HEK293 (cell line): ENCODE data around the gene LPCAT1.

Source experiments
- CTCF ChIA-PET: fragments of 350-600 bp; formaldehyde crosslinking; extraction: SDS; loops from one replicate; lab custom pipeline; 2021; ENCODE audit warnings: antibody characterized with exemption; lab: Yijun Ruan, JAX
- POLR2A ChIA-PET: fragments of 300-600 bp; formaldehyde crosslinking; extraction: SDS; loops from one replicate; lab custom pipeline; 2020; ENCODE audit warnings: antibody characterized with exemption, inconsistent platforms; lab: Yijun Ruan, JAX
- H3K27ac ChIP-seq: fragments of 200-500 bp; sonication (Bioruptor generic); 2 replicates; pipeline ENCODE4 v1.5.1; 2014; ENCODE audit warnings: low read depth, low read length, control low read depth, inconsistent platforms; ENCODE audit errors: extremely low read depth
- H3K36me3 ChIP-seq, 2 experiments: fragments of 200-500 bp in 1 of 2; sonication (Bioruptor generic) in 1 of 2; 1 replicate in 1 of 2; 2 replicates in 1 of 2; pipeline ENCODE4 v1.5.1; 2014 to 2017; ENCODE audit warnings: inconsistent platforms in 2 of 2, low read length in 2 of 2; ENCODE audit not compliant: control insufficient read depth in 2 of 2, insufficient read depth in 1 of 2
- H3K4me1 ChIP-seq: fragments of 200-500 bp; sonication (Bioruptor generic); 2 replicates; pipeline ENCODE4 v1.5.1; 2014; ENCODE audit warnings: mild to moderate bottlenecking, low read length, inconsistent platforms; ENCODE audit not compliant: control insufficient read depth, insufficient read depth
- H3K4me3 ChIP-seq: 2 replicates; pipeline ENCODE4 v1.5.1; 2011; ENCODE audit warnings: low read depth, mild to moderate bottlenecking, control low read depth, low read length, moderate library complexity
- H3K9me3 ChIP-seq: fragments of 200-500 bp; sonication (Bioruptor generic); 2 replicates; pipeline ENCODE4 v1.5.1; 2014; ENCODE audit warnings: low read depth, low read length, inconsistent platforms; ENCODE audit not compliant: control insufficient read depth, insufficient read depth
- GLIS1 ChIP-seq: fragments of 450-650 bp; formaldehyde crosslinking; IDR thresholded peaks from 2 replicates; pipeline ENCODE4 v1.5.1; 2016; ENCODE audit warnings: missing biosample characterization, missing genetic modification characterization
- HOXC10 ChIP-seq: sonication (generic); formaldehyde crosslinking; IDR thresholded peaks from 2 replicates; pipeline ENCODE4 v1.8.1; 2023; ENCODE audit warnings: mild to moderate bottlenecking, missing genetic modification reagents
- REPIN1 ChIP-seq: fragments of 450-650 bp; formaldehyde crosslinking; IDR thresholded peaks from 2 replicates; pipeline ENCODE4 v1.5.1; 2017; ENCODE audit warnings: missing biosample characterization, missing genetic modification characterization, low read depth
- SP3 ChIP-seq: fragments of 450-650 bp; formaldehyde crosslinking; IDR thresholded peaks from 2 replicates; pipeline ENCODE4 v1.5.1; 2016; ENCODE audit warnings: missing biosample characterization, missing genetic modification characterization
- TCF7L2 ChIP-seq: IDR thresholded peaks from 2 replicates; pipeline ENCODE4 v1.6.1; 2011; ENCODE audit warnings: low read depth, mild to moderate bottlenecking, inconsistent platforms, low read length, moderate library complexity, borderline replicate concordance
- ZBTB1 ChIP-seq: fragments of 450-650 bp; formaldehyde crosslinking; IDR thresholded peaks from 2 replicates; pipeline ENCODE4 v1.5.1; 2016; ENCODE audit warnings: missing biosample characterization, missing genetic modification characterization
- ZBTB8A ChIP-seq: fragments of 450-650 bp; formaldehyde crosslinking; IDR thresholded peaks from 2 replicates; pipeline ENCODE4 v1.5.1; 2016; ENCODE audit warnings: missing biosample characterization, missing genetic modification characterization
- ZNF19 ChIP-seq: fragments of 450-650 bp; formaldehyde crosslinking; IDR thresholded peaks from 2 replicates; pipeline ENCODE4; 2016; ENCODE audit warnings: missing biosample characterization, missing genetic modification characterization, low read depth
- ZNF211 ChIP-seq: fragments of 450-650 bp; formaldehyde crosslinking; IDR thresholded peaks from 2 replicates; pipeline ENCODE4 v1.5.1; 2016; ENCODE audit warnings: low read depth, missing biosample characterization, missing genetic modification characterization
- ZNF239 ChIP-seq: fragments of 450-650 bp; formaldehyde crosslinking; IDR thresholded peaks from 2 replicates; pipeline ENCODE4 v1.5.1; 2016; ENCODE audit warnings: missing biosample characterization, missing genetic modification characterization
- ZNF394 ChIP-seq: fragments of 450-650 bp; formaldehyde crosslinking; IDR thresholded peaks from 2 replicates; pipeline ENCODE4 v1.5.1; 2016; ENCODE audit warnings: missing biosample characterization, missing genetic modification characterization, mild to moderate bottlenecking, moderate library complexity, borderline replicate concordance
- ZNF423 ChIP-seq: fragments of 450-650 bp; formaldehyde crosslinking; IDR thresholded peaks from 2 replicates; pipeline ENCODE4 v1.5.1; 2016; ENCODE audit warnings: missing biosample characterization, missing genetic modification characterization
- ZNF529 ChIP-seq: fragments of 450-650 bp; formaldehyde crosslinking; IDR thresholded peaks from 2 replicates; pipeline ENCODE4 v1.5.1; 2017; ENCODE audit warnings: missing genetic modification characterization, missing biosample characterization; ENCODE audit not compliant: insufficient replicate concordance
- ZNF747 ChIP-seq: fragments of 450-650 bp; formaldehyde crosslinking; IDR thresholded peaks from 2 replicates; pipeline ENCODE4 v1.5.1; 2016; ENCODE audit warnings: missing biosample characterization, missing genetic modification characterization
- ZNF785 ChIP-seq: fragments of 450-650 bp; formaldehyde crosslinking; IDR thresholded peaks from 2 replicates; pipeline ENCODE4 v1.5.1; 2016; ENCODE audit warnings: missing biosample characterization, missing genetic modification characterization
- ZSCAN23 ChIP-seq: fragments of 450-650 bp; formaldehyde crosslinking; IDR thresholded peaks from 2 replicates; pipeline ENCODE4 v1.5.1; 2016; ENCODE audit warnings: missing biosample characterization, missing genetic modification characterization
- TF ChIP-seq, protein P1 (sequence below): fragments of 450-650 bp; formaldehyde crosslinking; IDR thresholded peaks from 2 replicates; pipeline ENCODE4 v1.5.1; 2016; ENCODE audit warnings: missing biosample characterization, missing genetic modification characterization, borderline replicate concordance
- TF ChIP-seq, protein P2 (sequence below): fragments of 450-650 bp; IDR thresholded peaks from 2 replicates; pipeline ENCODE4 v1.5.1; 2018; ENCODE audit warnings: missing biosample characterization, missing genetic modification characterization
- TF ChIP-seq, protein P3 (sequence below): fragments of 450-650 bp; formaldehyde crosslinking; IDR thresholded peaks from 2 replicates; pipeline ENCODE4 v1.5.1; 2016; ENCODE audit warnings: missing biosample characterization, missing genetic modification characterization, borderline replicate concordance

The LPCAT1 gene

DNA sequence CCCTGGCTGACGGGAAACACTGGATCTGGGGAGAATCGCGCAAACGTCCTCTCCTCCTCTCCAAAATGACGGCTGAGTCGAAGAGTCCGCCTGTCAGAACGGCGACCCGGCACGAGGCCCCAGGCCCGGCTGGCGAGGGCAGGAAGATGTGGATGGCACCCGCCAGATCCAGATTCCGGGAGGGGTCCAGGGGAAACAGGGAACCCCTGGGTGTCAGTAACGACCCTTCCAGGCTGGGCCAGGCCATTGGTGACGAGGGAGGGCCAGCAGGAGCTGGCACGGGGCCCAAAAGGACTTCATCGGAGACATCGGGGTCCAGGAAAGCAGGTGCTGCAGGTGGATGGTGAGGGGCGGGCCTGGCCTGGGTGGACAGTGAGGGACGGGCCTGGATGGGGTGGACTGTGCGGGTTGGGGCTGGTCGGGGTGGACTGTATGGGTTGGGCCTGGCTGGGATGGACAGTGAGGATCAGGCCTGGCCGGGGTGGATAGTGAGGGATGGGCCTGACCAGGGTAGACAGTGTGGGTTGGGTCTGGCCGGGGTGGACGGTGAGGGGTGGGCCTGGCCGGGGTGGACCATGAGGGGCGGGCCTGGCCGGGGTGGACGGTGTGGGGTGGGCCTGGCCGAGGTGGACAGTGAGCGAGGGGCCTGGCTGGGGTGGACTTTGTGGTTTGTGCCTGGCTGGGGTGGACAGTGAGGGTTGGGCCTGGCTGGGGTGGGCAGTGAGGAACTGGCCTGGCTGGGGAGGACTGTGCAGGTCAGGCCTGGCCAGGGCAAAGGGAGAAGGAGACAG is 92.5 kb downstream of the LPCAT1 start (continued):
- TF ChIP-seq, protein P1, sequence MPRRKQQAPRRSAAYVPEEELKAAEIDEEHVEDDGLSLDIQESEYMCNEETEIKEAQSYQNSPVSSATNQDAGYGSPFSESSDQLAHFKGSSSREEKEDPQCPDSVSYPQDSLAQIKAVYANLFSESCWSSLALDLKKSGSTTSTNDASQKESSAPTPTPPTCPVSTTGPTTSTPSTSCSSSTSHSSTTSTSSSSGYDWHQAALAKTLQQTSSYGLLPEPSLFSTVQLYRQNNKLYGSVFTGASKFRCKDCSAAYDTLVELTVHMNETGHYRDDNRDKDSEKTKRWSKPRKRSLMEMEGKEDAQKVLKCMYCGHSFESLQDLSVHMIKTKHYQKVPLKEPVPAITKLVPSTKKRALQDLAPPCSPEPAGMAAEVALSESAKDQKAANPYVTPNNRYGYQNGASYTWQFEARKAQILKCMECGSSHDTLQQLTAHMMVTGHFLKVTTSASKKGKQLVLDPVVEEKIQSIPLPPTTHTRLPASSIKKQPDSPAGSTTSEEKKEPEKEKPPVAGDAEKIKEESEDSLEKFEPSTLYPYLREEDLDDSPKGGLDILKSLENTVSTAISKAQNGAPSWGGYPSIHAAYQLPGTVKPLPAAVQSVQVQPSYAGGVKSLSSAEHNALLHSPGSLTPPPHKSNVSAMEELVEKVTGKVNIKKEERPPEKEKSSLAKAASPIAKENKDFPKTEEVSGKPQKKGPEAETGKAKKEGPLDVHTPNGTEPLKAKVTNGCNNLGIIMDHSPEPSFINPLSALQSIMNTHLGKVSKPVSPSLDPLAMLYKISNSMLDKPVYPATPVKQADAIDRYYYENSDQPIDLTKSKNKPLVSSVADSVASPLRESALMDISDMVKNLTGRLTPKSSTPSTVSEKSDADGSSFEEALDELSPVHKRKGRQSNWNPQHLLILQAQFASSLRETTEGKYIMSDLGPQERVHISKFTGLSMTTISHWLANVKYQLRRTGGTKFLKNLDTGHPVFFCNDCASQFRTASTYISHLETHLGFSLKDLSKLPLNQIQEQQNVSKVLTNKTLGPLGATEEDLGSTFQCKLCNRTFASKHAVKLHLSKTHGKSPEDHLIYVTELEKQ (tag by site-specific recombination) = no peak
- TF ChIP-seq SP3 (tag by site-specific recombination) = no peak
- TF ChIP-seq, protein P2, sequence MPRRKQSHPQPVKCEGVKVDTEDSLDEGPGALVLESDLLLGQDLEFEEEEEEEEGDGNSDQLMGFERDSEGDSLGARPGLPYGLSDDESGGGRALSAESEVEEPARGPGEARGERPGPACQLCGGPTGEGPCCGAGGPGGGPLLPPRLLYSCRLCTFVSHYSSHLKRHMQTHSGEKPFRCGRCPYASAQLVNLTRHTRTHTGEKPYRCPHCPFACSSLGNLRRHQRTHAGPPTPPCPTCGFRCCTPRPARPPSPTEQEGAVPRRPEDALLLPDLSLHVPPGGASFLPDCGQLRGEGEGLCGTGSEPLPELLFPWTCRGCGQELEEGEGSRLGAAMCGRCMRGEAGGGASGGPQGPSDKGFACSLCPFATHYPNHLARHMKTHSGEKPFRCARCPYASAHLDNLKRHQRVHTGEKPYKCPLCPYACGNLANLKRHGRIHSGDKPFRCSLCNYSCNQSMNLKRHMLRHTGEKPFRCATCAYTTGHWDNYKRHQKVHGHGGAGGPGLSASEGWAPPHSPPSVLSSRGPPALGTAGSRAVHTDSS (tag by site-specific recombination) = no peak
- TF ChIP-seq ZNF747 (tag by site-specific recombination) = no peak
- no peak for TF ChIP-seq HOXC10 (CRISPR knock-in tag)

DNA sequence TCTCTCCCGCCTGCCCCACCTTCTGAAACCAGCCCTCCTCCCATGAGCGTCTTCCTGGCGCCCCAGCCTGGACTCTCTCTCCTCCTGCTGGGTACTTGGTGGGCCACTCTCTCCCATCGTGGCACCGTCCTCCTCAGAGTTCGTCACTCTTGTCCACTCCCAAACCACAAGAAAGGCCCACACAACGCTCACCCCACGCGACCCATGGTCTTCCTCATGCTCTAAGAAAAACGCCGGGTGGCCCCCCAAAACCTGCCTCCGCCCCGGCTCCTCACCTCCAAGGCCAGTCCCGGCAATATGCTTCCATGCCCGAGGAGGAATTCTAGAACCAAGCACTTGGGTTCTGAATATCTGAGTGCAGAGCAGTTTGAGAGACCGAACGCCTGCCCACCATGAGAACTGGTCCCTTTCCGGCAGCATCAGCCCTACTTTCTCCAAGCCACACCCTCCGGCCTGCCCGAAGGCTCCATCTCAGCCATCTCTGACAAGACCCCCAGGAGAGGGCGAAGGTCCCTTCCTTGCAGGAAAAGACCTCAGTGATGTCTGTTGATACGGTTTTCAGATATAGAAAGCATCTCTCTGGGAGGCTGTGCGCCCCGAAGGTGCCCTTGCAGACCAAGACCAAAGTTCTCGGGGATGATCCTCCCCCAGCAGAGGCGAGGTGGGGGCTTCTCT is 93.5 kb downstream of the LPCAT1 start:
- peaks cover 4% of the 10 kb centered on the region for H3K9me3 ChIP-seq
- H3K27ac ChIP-seq = no peak overlapping the region
- no peaks in the 10 kb centered on the region for H3K4me1 ChIP-seq
- no peak overlapping the region for H3K4me3 ChIP-seq
- ChIA-PET POLR2A (no interaction called here), CTCF (no interaction called here)
- TF ChIP-seq ZNF785 (tag by site-specific recombination) (no peak), ZNF529 (tag by site-specific recombination) (no peak), ZNF19 (tag by site-specific recombination) (no peak), ZNF239 (tag by site-specific recombination) (no peak), ZNF423 (no peak), ZSCAN23 (tag by site-specific recombination) (no peak), ZNF394 (tag by site-specific recombination) (no peak), TCF7L2 (no peak), ZBTB1 (tag by site-specific recombination) (no peak), ZNF211 (no peak), ZBTB8A (no peak), REPIN1 (tag by site-specific recombination) (no peak), GLIS1 (tag by site-specific recombination) (no peak)
- TF ChIP-seq, protein P3, sequence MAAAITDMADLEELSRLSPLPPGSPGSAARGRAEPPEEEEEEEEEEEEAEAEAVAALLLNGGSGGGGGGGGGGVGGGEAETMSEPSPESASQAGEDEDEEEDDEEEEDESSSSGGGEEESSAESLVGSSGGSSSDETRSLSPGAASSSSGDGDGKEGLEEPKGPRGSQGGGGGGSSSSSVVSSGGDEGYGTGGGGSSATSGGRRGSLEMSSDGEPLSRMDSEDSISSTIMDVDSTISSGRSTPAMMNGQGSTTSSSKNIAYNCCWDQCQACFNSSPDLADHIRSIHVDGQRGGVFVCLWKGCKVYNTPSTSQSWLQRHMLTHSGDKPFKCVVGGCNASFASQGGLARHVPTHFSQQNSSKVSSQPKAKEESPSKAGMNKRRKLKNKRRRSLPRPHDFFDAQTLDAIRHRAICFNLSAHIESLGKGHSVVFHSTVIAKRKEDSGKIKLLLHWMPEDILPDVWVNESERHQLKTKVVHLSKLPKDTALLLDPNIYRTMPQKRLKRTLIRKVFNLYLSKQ (tag by site-specific recombination) = no peak
- TF ChIP-seq, all 188 proteins: peak for 0
- H3K36me3 ChIP-seq = no peaks in the 10 kb centered on the region
